NCI-H2196 (cell line): ENCODE results near the gene PAMR1.

ENCODE experiments used
- DNase-seq: peaks from one replicate; lab custom pipeline; 2025; ENCODE audit not compliant: unreplicated experiment; lab: John Stamatoyannopoulos, UW

PAMR1 gene

DNA sequence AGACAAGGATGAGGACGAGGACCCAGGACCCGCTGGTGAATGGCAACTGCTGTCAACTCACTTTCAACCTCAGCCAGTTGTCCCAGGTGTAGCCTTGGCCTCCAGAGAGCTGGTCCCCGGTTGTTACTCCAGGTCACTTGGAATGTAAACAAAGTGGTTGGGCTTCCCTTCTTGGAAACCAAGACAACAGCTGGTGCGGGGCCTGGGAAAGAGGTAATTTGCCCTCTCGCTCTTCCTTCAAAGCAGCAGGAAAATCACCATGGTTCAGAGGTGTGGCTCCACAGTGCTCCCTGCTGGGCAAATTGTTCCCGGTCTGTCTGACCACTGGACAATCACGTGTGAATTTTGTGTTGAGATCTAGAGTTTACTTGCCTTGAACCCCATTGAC is 121.0 kb downstream of the PAMR1 start:
- peak; percentile 4 for DNase-seq

DNA sequence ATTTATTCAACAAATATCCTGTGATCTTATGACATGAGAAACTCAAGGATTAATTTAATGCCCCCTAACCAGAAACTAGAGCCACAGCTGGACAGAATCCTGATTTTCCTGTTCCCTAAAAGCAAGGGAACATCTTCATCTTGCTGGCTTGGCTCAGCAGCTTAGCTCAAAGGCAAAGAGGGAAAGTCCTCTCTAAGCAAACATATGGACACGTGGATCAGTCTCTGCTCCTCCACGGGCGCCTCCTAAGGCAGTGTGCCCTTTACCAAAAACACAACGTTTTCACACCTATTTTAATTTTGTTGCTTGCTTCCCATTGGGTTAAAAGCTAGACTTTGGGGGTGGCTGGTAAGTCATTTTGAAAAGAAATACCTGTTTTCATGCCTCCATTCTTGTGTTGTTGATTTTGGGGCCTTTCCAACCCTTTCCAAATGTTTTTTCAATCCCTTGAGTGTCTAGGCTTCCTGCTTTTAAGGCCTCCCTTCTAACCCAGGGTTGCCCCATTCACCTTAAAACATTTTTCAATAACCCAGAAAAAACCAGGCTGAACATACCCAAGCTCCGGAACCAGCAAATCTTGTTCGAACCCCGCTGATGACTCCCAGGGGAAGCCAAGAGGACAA is 121.5 kb downstream of the PAMR1 start:
- no peak for DNase-seq

DNA sequence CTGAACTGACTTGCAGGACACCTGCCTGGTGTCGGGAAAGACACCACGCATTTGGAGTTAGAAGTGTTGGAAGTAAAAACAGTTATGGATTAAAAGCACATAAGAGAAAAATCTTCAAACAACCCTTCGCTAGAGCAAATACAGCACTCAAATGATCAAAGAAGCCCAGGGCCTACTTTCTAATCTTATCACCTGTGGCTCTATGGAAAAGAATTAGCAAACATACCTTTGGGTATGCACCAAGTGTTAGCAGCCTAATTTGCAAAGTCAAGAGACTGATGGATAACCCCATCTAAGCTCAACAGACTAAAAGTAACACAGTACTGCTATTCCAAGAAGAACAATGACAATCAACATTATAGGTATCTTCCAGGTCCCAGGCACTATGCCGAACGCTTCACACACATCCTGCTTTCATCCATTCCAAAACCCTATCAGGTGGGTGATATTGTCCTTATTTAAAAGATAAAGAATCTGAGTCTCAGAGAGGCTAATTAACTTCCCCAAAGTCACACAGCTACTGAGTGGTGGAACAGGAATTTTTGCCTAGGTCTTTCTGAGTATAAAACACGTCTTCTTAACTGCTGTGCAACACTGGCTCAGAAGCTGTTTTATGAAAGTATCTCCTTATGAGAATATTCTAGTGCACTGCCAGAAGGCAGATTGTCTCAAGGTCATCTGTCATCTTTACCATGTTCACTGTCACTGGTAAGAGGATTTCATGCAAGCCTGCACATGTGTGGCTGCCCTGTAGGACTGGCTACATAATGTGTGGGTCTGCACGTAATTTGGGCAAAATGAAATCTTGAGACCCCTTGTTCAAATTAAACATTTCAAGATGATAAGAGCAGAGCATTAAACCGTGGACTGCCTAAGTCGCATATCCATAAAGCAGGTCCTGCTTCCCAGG is 122.4 kb downstream of the PAMR1 start:
- no peak for DNase-seq

DNA sequence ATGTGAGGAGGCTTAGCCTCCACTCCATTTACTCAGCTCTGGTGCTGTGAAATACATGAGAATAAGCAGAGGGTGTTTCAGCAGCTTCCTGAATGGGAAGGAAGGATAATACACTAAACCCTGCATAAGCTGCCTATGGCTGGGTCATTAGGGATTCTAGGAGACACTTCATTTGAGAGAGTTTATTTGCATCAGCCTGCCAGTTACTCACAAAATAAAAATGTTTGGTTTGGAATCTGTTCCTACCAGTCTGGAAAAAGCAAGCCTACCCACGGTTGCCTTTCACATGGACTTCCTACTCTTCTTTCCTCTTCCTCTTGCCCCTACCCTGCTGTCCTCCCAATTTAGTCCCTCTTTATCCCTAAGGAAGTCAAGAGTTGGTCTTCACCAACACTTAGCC is 126.5 kb downstream of the PAMR1 start:
- no peak for DNase-seq

DNA sequence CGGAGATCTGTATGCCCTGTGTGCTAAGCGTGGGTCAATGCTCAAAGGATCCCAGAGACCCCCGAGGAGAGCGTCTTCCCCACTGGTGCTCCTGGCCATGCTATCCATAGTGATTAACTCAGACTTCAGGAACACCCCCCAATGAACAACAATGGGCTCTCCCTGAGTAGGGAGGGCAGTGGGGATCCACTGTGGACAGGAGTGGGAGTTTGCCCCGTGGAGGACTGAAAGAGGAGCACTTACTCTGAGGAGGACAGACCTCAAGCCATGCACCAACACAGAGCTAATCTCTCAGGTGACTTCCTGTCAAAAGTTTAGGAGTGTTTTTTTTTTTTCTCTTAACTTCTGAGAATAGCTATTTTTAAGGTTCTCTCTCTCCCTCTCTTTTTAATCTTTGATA is 130.5 kb downstream of the PAMR1 start:
- no peak for DNase-seq

DNA sequence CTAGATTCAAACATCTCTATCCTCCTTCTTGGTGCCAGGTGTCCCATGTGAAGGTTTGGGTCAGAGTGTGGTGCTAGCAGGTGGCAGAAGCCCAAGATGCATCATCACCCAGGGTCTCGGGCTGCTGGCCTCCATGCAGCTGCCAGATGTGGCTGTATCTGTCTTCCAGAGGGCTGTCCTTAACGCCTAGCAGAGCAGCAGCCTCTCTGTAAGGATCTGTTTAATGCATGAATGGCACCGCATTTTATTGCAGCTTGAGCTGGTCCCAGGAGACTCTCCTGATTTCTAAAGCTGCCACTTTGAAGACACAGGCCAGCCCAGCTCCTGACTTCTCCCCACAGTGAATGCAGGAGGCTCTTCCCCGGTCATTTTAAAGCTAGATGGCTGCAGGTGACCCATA is 132.3 kb downstream of the PAMR1 start:
- no peak for DNase-seq

DNA sequence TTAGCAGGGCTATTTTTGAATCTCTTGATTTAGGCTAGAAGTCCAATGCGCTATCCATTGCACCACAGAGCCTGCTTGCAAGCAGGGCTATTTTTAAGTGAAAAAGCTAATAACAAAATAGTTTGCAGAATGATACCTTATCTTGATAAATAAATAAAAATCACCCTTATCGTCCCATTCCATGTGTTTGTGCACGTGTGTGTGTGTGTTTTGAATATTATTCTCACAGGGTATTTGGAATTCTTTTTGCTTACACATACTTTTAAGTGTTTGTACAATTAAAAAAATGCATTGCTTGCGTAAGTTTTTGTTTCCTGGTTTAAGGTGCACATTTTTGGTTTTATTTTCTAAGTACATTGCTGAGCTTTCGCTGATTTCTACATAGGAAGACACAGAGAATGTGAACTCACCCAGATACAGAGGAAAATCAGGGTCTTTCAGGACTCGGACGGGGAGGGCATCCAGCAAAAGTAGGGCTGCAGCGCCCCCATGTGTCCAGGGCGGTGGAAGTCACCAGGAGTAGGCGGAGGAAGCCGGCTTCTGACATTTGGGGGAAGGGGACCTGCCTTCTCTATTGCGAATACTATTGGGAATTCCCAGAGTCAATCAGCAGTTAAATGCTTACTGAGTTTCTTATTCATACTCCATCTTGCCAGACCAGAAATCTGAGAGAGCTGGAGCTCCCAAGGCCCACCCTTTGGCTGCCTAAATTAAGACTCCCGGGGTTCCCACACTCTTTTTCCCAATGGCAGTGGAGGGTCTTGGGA is 133.3 kb downstream of the PAMR1 start:
- peak; percentile 33 for DNase-seq

DNA sequence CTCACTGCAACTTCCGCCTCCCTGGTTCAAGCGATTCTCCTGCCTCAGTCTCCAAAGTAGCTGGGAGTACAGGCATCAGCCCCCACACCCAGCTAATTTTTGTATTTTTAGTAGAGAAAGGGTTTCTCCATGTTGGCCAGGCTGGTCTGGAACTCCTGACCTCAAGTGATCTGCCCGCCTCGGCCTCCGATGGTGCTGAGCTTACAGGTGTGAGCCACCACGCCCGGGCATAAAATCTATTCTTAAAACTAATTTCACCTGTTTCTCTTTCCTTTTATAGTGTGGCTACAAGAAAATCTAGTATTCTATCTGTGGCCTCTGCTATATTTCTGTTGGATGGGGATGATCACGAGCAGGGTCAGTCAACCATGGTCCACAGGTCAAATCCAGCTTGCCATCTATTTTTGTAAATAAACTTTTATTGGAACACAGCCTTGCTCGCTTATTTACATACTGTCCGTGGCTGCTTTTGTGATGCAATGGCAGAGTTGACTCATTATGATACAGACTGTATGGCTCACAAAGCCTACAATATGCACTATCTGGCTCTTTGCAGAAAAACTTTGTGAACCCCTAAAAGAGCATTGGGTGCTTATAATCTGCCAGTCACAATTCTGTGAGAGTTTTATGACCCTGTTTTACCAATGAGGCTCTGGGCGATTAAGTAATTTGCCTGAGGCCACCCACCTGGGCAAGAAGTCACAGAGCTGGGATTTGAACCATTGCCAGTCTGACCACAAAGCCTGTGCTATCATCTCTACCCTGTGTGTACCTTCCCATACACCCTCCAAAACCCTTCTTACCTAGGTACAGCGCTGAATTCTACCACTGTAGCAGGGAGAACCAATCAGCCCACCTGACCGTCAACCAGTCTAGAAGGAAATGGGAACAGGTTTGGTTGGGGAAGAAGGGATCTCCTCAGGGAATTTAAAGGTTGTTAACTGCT is 134.4 kb downstream of the PAMR1 start:
- DNase-seq, result no peak

DNA sequence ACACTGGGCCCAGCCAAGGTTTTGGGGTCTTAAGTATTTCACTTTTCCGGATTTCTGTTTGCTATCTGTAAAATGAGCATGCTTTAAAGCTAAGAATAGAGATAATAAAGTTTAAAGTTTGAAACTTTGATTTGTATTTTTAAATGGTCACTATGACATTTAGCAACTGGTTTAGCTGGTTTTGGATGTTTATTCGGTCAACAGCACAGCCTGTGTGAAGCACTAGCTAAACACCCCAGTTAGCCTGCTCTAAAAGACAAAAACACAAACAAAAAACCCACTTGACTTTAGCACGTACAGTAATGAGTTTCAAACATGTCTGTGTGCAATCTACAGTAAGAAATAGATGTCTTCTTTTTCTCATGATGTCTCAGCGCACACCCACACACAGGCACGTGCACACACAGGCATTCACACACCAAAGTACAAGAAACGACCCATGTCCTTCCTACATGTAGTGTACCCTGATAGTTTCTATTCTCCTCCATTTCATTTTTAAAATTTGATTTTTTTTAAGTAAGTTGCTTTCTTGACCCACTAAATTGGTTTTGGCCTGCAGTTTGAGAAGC is 135.4 kb downstream of the PAMR1 start:
- DNase-seq, result no peak

DNA sequence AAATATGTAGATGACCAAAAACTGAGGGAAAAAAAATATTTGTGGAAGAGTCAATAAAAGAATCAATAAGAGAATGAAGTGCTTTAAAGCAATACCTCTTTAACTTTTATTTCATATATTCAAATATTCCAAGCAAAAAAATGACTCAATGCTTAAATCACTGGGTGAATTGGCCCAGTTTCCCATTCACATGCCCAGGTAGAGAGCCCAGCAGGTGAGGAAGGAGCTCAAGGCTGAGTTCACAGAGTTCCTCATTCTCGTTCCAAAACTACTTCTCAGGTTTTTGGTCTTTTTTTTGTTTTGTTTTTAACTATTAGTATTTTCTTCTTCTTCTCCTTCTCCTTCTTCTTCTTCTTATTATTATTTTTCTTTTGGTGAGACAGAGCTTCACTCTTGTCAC is 136.3 kb downstream of the PAMR1 start:
- no peak for DNase-seq

DNA sequence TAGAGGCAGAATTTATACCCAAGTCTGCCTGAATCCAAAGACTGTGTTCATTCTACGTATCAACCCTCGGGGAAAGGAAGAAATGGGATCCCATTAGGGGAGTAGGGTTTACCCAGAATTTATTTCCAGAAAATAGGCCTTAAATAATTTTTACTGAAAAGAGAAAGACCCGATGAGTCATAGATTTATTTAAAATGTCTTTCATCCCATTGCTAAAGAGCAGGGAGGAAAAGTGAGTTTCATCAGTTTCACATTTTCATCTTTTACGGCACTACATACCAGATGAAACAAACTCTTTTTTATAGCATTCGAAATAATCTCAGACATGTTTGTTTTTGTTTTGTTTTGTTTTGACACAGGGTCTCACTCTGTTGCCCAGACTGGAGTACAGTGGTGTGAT is 137.4 kb downstream of the PAMR1 start:
- no peak for DNase-seq

DNA sequence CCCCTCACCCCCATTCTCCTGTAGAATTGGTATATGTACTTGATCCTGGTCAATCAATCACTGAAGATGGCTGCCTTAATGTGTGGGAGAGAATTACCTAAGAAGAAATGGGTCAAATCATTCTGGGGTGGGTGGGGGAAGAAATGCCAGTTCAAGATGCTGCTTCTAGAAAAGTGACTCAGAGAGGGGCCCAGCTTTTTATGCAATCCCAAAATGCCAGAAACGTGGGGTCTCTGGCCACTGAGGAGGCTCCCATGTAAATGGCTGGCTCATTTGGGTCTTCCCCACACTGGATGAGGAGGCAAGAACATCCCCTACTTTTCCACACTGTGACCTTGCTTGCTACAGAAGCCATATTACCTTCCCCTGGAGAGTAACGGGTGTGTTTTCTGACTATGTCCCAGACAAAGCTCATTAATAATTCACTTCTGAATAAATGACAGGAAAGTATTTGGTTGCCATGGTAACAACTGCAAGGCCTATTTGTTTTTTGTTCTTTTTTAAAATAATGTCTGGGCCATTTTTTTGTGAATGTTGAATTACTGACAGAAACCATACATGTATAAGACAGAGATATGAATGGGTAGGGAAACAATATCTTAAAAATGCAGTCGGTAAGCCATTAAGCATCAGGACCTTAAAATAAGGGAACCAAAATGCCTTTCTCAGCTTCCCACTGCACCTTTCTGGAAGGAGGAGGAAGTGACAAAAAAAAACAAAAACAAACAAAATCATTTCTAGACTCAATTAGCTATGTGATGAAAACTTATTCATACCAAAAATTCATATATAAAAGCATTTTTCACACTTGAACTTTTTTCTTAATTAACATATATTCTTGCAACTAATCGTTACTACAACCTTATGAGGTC is 138.1 kb downstream of the PAMR1 start:
- DNase-seq, result no peak

DNA sequence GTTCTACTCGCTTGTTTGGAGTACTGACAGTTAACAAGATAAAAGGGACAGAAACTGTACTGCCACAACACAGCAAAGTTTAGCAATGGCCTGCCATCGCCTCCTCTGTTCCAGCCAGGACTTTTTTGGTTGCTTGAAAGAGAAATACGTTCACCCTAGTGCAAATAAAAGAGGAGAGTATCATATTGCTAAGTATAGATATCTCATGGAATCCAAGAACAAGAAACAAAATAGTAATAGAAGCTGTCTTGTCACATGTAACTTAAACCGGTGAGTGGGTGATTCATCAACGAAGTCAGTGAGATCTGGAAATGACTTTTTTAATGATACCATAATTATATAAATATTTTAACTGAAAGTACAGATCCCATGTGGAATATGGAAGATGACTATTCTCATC is 141.5 kb downstream of the PAMR1 start:
- no peak for DNase-seq
